Skeletal muscle tissue (tissue), 4 donors: ENCODE results near the gene PTPRN2. TPM values are rescaled to one million over a fixed set of nuclear protein-coding genes. Genes with fewer than 3 reads are reported as not detected.
"Not testable (repeated sequence)": the region's sequence is repeated elsewhere in the genome, so short reads cannot be mapped to it uniquely, and the experiment has no call there.

ENCODE experiments used
- H3K27ac ChIP-seq: one replicate; pipeline ENCODE4 v1.7.0; 2013; ENCODE audit warnings: mild to moderate bottlenecking, low read depth, low read length, inconsistent platforms
- H3K27me3 ChIP-seq, 3 donors: one replicate each; pipeline ENCODE4 v1.7.0; 2013; ENCODE audit warnings: low read length in 3 of 3; ENCODE audit not compliant: control insufficient read depth in 3 of 3, insufficient read depth in 3 of 3
- H3K36me3 ChIP-seq, 3 donors: one replicate each; pipeline ENCODE4 v1.7.0; 2013; ENCODE audit warnings: low read length in 3 of 3; ENCODE audit not compliant: control insufficient read depth in 3 of 3, insufficient read depth in 3 of 3
- H3K4me1 ChIP-seq, 3 donors: one replicate each; pipeline ENCODE4 v1.7.0; 2013; ENCODE audit warnings: low read length in 3 of 3, mild to moderate bottlenecking in 3 of 3; ENCODE audit not compliant: control insufficient read depth in 3 of 3, insufficient read depth in 3 of 3
- H3K4me3 ChIP-seq, 3 donors: one replicate each; pipeline ENCODE4 v1.7.0; 2013; ENCODE audit warnings: low read length in 3 of 3
- H3K9ac ChIP-seq, 3 donors: one replicate each; pipeline ENCODE4 v1.7.0; 2013; ENCODE audit warnings: low read length in 3 of 3, mild to moderate bottlenecking in 3 of 3, moderate library complexity in 2 of 3, low read depth in 1 of 3
- H3K9me3 ChIP-seq, 3 donors: one replicate each; pipeline ENCODE4 v1.7.0; 2013; ENCODE audit warnings: low read length in 3 of 3; ENCODE audit not compliant: control insufficient read depth in 3 of 3
- total RNA-seq: library from RNA; depleted of rRNA; stranded (reverse); fragments of >200 nt; gene quantifications from one replicate; pipeline ENCODE4 v1.2.3, GENCODE V29; 2014
- donor health status: Osteomylitis.

Gene PTPRN2
- total RNA-seq, 1 donor from 2014 or later, result 1.6 TPM

GRCh38 chr7:158523165-158523856, 64.3 kb downstream of the PTPRN2 start:
- not testable (repeated sequence) for H3K36me3 ChIP-seq, H3K9me3 ChIP-seq, H3K4me1 ChIP-seq, H3K9ac ChIP-seq, H3K27ac ChIP-seq, H3K4me3 ChIP-seq
- peaks cover 5 to 39% (median 19%) of the 10 kb centered on the region in 3 donors for H3K27me3 ChIP-seq

- not testable (repeated sequence) for H3K36me3 ChIP-seq, H3K9ac ChIP-seq, H3K9me3 ChIP-seq, H3K4me1 ChIP-seq, H3K4me3 ChIP-seq, H3K27ac ChIP-seq
- H3K27me3 ChIP-seq, result peaks cover 7 to 34% (median 14%) of the 10 kb centered on the region in 3 donors
These were observed 65.8 kb downstream of the PTPRN2 start for GRCh38 chr7:158521795-158522194.

- H3K4me3 ChIP-seq, result no peak overlapping the region
- peaks cover 0 to under 1% (median 0%) of the 10 kb centered on the region in 3 donors for H3K9me3 ChIP-seq
- no peaks in the 10 kb centered on the region for H3K4me1 ChIP-seq
- no peaks in the 10 kb centered on the region for H3K36me3 ChIP-seq
- peaks cover 4 to 29% (median 9%) of the 10 kb centered on the region in 3 donors for H3K27me3 ChIP-seq
- H3K27ac ChIP-seq, result no peak overlapping the region
- no peak overlapping the region for H3K9ac ChIP-seq
These were observed 66.8 kb downstream of the PTPRN2 start for GRCh38 chr7:158520825-158521224.

GRCh38 chr7:158519633-158520174, 67.9 kb downstream of the PTPRN2 start:
- Histone ChIP-seq H3K27ac (no peak overlapping the region), H3K36me3 (no peaks in the 10 kb centered on the region), H3K4me1 (no peaks in the 10 kb centered on the region), H3K9ac (no peak overlapping the region), H3K4me3 (no peak overlapping the region), H3K9me3 (peaks cover 0 to 2% (median 0%) of the 10 kb centered on the region in 3 donors), H3K27me3 (peaks cover 4 to 21% (median 4%) of the 10 kb centered on the region in 3 donors)

- Histone ChIP-seq H3K9ac (no peak overlapping the region), H3K4me1 (no peaks in the 10 kb centered on the region), H3K9me3 (peaks cover 0 to 2% (median 0%) of the 10 kb centered on the region in 3 donors), H3K36me3 (no peaks in the 10 kb centered on the region), H3K4me3 (no peak overlapping the region), H3K27ac (no peak overlapping the region), H3K27me3 (peaks cover 4 to 20% (median 4%) of the 10 kb centered on the region in 3 donors)
These were observed 68.5 kb downstream of the PTPRN2 start for GRCh38 chr7:158518980-158519632.

GRCh38 chr7:158517571-158517970, 70.1 kb downstream of the PTPRN2 start:
- H3K4me1 ChIP-seq, result no peaks in the 10 kb centered on the region
- no peak overlapping the region for H3K4me3 ChIP-seq
- H3K27ac ChIP-seq, result no peak overlapping the region
- H3K27me3 ChIP-seq, result peaks cover 4 to 22% (median 4%) of the 10 kb centered on the region in 3 donors
- no peaks in the 10 kb centered on the region for H3K36me3 ChIP-seq
- peaks cover 0 to 2% (median under 1%) of the 10 kb centered on the region in 3 donors for H3K9me3 ChIP-seq
- H3K9ac ChIP-seq, result no peak overlapping the region

- Histone ChIP-seq H3K36me3 (no peaks in the 10 kb centered on the region), H3K4me3 (no peak overlapping the region), H3K4me1 (no peaks in the 10 kb centered on the region), H3K9ac (no peak overlapping the region), H3K27ac (no peak overlapping the region), H3K27me3 (peaks cover 4 to 22% (median 4%) of the 10 kb centered on the region in 3 donors), H3K9me3 (peaks cover 0 to 6% (median 4%) of the 10 kb centered on the region in 3 donors)
These were observed 70.6 kb downstream of the PTPRN2 start for GRCh38 chr7:158517072-158517471.

- H3K27ac ChIP-seq, result no peak overlapping the region
- H3K36me3 ChIP-seq, result no peaks in the 10 kb centered on the region
- no peaks in the 10 kb centered on the region for H3K4me1 ChIP-seq
- peaks cover 0 to 10% (median 10%) of the 10 kb centered on the region in 3 donors for H3K9me3 ChIP-seq
- no peak overlapping the region for H3K4me3 ChIP-seq
- H3K9ac ChIP-seq, result no peak overlapping the region
- peaks cover 4 to 22% (median 4%) of the 10 kb centered on the region in 3 donors for H3K27me3 ChIP-seq
These were observed 71.1 kb downstream of the PTPRN2 start for GRCh38 chr7:158516524-158516923.

- no peak overlapping the region for H3K27ac ChIP-seq
- no peak overlapping the region for H3K4me3 ChIP-seq
- no peaks in the 10 kb centered on the region for H3K36me3 ChIP-seq
- no peaks in the 10 kb centered on the region for H3K4me1 ChIP-seq
- peaks cover 0 to 21% (median 10%) of the 10 kb centered on the region in 3 donors for H3K9me3 ChIP-seq
- peaks cover 0 to 6% (median 4%) of the 10 kb centered on the region in 3 donors for H3K27me3 ChIP-seq
- H3K9ac ChIP-seq, result no peak overlapping the region
These were observed 74.8 kb downstream of the PTPRN2 start for GRCh38 chr7:158512869-158513268.

- no peak overlapping the region for H3K9ac ChIP-seq
- H3K4me1 ChIP-seq, result no peaks in the 10 kb centered on the region
- no peaks in the 10 kb centered on the region for H3K36me3 ChIP-seq
- H3K27me3 ChIP-seq, result peaks cover 3 to 4% (median 4%) of the 10 kb centered on the region in 3 donors
- H3K9me3 ChIP-seq, result peaks cover 0 to 21% (median 10%) of the 10 kb centered on the region in 3 donors
- H3K27ac ChIP-seq, result no peak overlapping the region
- no peak overlapping the region for H3K4me3 ChIP-seq
These were observed 75.6 kb downstream of the PTPRN2 start for GRCh38 chr7:158512042-158512441.
